ENCODE results near the gene GTF3C6.
"Not testable (repeated sequence)": the region's sequence is repeated elsewhere in the genome, so short reads cannot be mapped to it uniquely, and the experiment has no call there.

The GTF3C6 gene

DNA sequence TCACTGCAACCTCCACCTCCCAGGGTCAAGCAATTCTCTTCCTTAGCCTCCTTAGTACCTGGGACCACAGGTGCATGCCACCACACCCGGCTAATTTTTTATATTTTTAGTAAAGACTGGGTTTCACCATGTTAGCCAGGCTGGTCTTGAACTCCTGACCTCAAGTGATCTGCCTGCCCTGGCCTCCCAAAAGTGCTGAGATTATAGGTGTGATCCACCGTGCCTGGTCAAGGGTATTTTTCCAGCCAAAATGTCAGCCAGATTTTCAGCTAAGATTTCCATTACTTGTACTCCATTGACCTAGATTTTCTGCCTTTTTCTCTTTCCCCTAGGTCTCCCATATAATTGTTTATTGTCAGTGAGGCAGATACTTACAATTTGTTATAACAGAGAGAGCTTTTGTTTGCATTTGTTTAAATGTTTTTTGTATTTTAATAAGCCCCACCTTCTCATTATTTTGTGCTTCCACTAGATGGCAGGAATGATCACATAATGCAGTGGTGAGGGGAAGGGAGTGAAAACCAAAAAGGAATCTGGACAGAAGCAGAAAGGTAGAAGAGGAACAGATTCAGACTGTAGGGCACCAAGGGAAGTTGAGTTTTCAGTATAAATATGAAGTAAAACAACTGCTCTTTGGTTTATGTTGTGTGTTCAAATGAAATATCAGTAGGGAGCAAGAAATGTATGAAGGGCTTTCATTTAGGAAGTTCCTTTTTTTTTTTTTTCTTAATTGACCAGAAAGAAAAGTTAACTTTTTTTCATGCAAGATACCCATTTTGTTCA is 53.0 kb downstream of the GTF3C6 start:
- no peaks in the 10 kb centered on the region for H3K27me3 Mint-ChIP-seq
- H3K4me1 Mint-ChIP-seq (ENCODE audit: low read depth), result peaks cover 4% of the 10 kb centered on the region
- H3K9me3 Mint-ChIP-seq (ENCODE audit: low read depth), result no peaks in the 10 kb centered on the region
- H3K4me3 Mint-ChIP-seq, result no peak overlapping the region
- peaks cover 6% of the 10 kb centered on the region for H3K36me3 Mint-ChIP-seq
- H3K27ac Mint-ChIP-seq, result no peak overlapping the region

DNA sequence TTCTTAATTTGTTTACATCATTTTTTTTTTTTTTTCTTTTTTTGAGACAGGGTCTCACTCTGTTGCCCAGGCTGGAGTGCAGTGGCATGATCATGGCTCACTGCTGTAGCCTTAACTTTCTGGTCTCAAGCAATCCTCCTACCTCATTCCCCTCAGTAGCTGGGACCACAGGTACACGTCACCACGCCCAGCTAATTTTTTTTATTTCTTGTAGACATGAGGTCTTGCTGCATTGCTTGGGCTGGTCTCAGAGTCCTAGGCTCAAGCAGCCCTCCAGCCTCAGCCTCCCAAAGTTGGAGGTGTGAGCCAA is 53.6 kb downstream of the GTF3C6 start:
- Mint-ChIP-seq H3K36me3 (peaks cover 6% of the 10 kb centered on the region), H3K27ac (no peak overlapping the region), H3K4me3 (no peak overlapping the region), H3K27me3 (no peaks in the 10 kb centered on the region), H3K9me3 (ENCODE audit: low read depth) (no peaks in the 10 kb centered on the region), H3K4me1 (ENCODE audit: low read depth) (peaks cover 4% of the 10 kb centered on the region)

DNA sequence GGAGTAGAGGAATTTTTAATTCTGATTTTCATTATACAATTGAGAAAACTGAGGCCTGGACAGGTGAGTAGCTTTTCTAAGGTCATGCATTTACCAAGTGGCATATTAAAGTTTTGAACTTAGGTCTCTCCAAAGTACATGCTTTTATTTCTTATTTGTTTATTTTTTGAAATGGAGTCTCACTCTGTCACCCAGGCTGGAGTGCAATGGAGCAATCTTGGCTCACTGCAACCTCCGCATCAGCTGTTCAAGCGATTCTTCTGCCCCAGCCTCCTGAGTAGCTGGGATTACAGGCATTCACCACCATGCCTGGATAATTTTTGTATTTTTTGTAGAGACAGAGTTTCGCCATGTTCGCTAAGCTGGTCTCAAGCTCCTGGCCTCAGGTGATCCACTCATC is 54.0 kb downstream of the GTF3C6 start:
- not testable (repeated sequence) for H3K36me3 Mint-ChIP-seq; H3K9me3 Mint-ChIP-seq (ENCODE audit: low read depth); H3K4me3 Mint-ChIP-seq; H3K4me1 Mint-ChIP-seq (ENCODE audit: low read depth); H3K27ac Mint-ChIP-seq; H3K27me3 Mint-ChIP-seq

DNA sequence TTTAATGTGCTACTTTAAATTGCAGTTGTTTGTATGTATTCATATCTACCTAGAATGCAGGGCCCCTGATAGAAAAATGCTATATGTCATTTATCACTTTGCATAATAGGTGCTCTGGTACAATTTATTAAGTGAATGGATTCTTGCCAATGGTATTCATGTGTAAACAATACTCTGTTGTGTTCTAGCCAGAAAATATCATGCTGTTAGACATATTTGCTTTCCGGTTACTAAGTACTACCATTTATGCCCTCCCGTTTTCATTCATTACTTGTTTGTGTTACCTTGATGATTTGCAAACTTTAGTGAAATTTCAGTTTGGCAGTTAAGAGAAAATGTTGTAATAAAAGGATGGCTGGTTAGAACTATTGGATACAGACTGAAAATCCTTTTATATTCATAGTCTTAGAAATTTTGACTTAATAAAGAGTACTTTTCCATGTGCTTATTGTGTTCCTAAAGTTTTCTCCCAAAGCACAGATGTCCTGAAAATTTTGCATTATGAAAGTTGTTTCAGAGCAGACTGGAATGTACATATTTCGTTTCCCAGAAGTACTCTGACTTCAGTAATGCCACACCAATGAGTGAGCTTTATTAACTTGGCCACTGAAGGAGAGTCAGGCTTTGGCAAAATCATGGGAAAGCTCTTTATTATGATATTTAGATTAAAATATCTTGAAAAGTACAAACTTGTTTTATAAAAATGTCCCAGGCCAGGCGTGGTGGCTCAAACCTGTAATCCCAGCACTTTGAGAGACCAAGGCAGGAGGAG is 54.8 kb downstream of the GTF3C6 start:
- Mint-ChIP-seq H3K27me3 (no peaks in the 10 kb centered on the region), H3K27ac (no peak overlapping the region), H3K4me3 (no peak overlapping the region), H3K4me1 (ENCODE audit: low read depth) (peaks cover 4% of the 10 kb centered on the region), H3K9me3 (ENCODE audit: low read depth) (no peaks in the 10 kb centered on the region), H3K36me3 (peaks cover 7% of the 10 kb centered on the region)

DNA sequence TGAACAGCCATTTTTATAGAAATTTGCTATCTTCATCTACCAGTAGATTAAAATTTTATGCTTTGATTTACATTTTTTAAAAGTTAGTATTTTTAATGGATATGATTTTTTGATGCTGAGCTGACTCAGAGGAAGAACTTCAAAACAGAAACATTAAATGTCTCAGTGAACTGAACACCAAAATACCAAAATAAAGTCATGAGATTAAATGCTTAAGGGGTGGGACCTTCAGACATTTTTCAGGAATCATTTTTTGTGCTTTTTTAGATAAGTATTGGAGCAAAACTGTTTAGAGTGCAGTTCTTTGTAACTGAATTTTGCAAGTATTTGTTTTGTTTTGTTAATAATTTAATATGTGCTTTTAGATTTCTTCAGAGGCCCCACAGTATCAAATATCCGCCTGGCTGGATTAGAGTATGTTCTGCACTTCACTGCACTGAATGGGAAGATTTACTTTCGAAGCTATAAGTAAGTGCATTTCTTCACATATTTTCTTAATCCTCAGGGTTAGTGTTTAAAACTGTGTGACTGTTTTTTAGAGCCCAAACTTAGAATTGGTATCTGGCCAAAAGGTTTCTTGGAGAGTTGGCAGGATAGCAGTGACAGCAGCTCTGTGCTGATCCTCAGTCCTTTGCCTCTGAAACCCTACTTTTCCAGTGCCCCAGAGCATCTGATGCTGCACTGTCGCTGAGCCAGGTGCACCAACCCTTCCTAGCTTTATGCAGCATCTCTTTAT is 57.1 kb downstream of the GTF3C6 start:
- Mint-ChIP-seq H3K4me3 (no peak overlapping the region), H3K4me1 (ENCODE audit: low read depth) (peaks cover 4% of the 10 kb centered on the region), H3K36me3 (peaks cover 12% of the 10 kb centered on the region), H3K9me3 (ENCODE audit: low read depth) (no peaks in the 10 kb centered on the region), H3K27me3 (no peaks in the 10 kb centered on the region), H3K27ac (no peak overlapping the region)

DNA sequence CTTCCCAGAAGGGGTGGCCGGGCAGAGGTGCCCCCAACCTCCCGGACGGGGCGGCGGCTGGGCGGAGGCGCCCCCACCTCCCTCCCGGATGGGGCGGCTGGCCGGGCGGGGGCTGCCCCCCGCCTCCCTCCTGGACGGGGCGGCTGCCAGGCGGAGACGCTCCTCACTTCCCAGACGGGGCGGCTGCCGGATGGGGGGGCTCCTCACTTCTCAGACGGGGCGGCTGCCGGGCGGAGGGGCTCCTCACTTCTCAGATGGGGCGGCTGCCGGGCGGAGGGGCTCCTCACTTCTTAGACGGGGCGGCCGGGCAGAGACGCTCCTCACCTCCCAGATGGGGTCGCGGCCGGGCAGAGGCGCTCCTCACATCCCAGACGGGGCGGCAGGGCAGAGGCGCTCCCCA is 58.7 kb downstream of the GTF3C6 start:
- not testable (repeated sequence) for H3K27ac Mint-ChIP-seq; H3K27me3 Mint-ChIP-seq; H3K4me1 Mint-ChIP-seq (ENCODE audit: low read depth); H3K4me3 Mint-ChIP-seq; H3K9me3 Mint-ChIP-seq (ENCODE audit: low read depth)
- peaks cover 11% of the 10 kb centered on the region for H3K36me3 Mint-ChIP-seq
